Measurements from ENCODE around the gene LRP2.
"Not testable (repeated sequence)": the region's sequence is repeated elsewhere in the genome, so short reads cannot be mapped to it uniquely, and the experiment has no call there.

The LRP2 gene

GRCh38 chr2:169160926-169161481, 201.3 kb downstream of the LRP2 start:
- H3K27me3 ChIP-seq (ENCODE audit: insufficient read depth, low read length), result no peaks in the 10 kb centered on the region
- peaks cover 77% of the 10 kb centered on the region for H3K36me3 ChIP-seq (ENCODE audit: insufficient read depth, low read length)
- no peaks in the 10 kb centered on the region for H3K4me1 ChIP-seq (ENCODE audit: insufficient read depth, low read length)
- H3K9me3 ChIP-seq (ENCODE audit: low read length), result no peaks in the 10 kb centered on the region
- H3K4me3 ChIP-seq (ENCODE audit: low read length), result no peak overlapping the region
- H2AFZ ChIP-seq (ENCODE audit: low read depth, low read length), result no peak overlapping the region

- H2AFZ ChIP-seq (ENCODE audit: low read depth, low read length), result no peak overlapping the region
- H3K36me3 ChIP-seq (ENCODE audit: insufficient read depth, low read length), result peaks cover 72% of the 10 kb centered on the region
- no peak overlapping the region for H3K4me3 ChIP-seq (ENCODE audit: low read length)
- H3K27me3 ChIP-seq (ENCODE audit: insufficient read depth, low read length), result no peaks in the 10 kb centered on the region
- H3K4me1 ChIP-seq (ENCODE audit: insufficient read depth, low read length), result no peaks in the 10 kb centered on the region
- no peaks in the 10 kb centered on the region for H3K9me3 ChIP-seq (ENCODE audit: low read length)
Observed at GRCh38 chr2:169159686-169160085, 202.6 kb downstream of the LRP2 start.

DNA sequence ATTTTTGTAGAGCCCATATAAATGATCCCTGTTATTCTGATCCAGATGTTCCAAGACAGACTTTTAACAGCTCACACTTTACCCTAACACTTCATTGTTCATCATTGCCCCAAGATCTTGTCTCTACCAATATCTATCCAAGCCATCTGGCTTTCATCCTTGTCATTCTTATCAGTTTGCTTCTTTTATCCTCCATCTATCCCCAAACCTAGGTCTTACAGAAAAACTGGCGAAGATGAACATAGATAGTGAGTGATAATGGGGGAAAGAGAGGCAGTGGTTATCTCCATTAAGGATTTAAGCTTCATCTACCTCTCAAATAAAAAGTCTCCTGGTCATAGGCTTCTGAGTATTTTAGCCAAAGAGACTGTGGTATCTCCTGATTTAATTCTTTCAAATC, 203.5 kb downstream of the LRP2 start:
- Histone ChIP-seq H3K36me3 (ENCODE audit: insufficient read depth, low read length) (peaks cover 72% of the 10 kb centered on the region), H2AFZ (ENCODE audit: low read depth, low read length) (no peak overlapping the region), H3K9me3 (ENCODE audit: low read length) (no peaks in the 10 kb centered on the region), H3K4me3 (ENCODE audit: low read length) (no peak overlapping the region), H3K27me3 (ENCODE audit: insufficient read depth, low read length) (no peaks in the 10 kb centered on the region), H3K4me1 (ENCODE audit: insufficient read depth, low read length) (no peaks in the 10 kb centered on the region)

- Histone ChIP-seq H3K4me1 (ENCODE audit: insufficient read depth, low read length) (no peaks in the 10 kb centered on the region), H3K9me3 (ENCODE audit: low read length) (no peaks in the 10 kb centered on the region), H3K27me3 (ENCODE audit: insufficient read depth, low read length) (no peaks in the 10 kb centered on the region), H3K4me3 (ENCODE audit: low read length) (no peak overlapping the region), H2AFZ (ENCODE audit: low read depth, low read length) (no peak overlapping the region), H3K36me3 (ENCODE audit: insufficient read depth, low read length) (peaks cover 90% of the 10 kb centered on the region)
Observed at GRCh38 chr2:169146220-169146619, 216.1 kb downstream of the LRP2 start.

- H3K9me3 ChIP-seq (ENCODE audit: low read length), result no peaks in the 10 kb centered on the region
- H3K4me1 ChIP-seq (ENCODE audit: insufficient read depth, low read length), result no peaks in the 10 kb centered on the region
- no peaks in the 10 kb centered on the region for H3K27me3 ChIP-seq (ENCODE audit: insufficient read depth, low read length)
- H2AFZ ChIP-seq (ENCODE audit: low read depth, low read length), result no peak overlapping the region
- H3K4me3 ChIP-seq (ENCODE audit: low read length), result no peak overlapping the region
- peaks cover 91% of the 10 kb centered on the region for H3K36me3 ChIP-seq (ENCODE audit: insufficient read depth, low read length)
Observed at GRCh38 chr2:169143998-169144397, 218.3 kb downstream of the LRP2 start.

DNA sequence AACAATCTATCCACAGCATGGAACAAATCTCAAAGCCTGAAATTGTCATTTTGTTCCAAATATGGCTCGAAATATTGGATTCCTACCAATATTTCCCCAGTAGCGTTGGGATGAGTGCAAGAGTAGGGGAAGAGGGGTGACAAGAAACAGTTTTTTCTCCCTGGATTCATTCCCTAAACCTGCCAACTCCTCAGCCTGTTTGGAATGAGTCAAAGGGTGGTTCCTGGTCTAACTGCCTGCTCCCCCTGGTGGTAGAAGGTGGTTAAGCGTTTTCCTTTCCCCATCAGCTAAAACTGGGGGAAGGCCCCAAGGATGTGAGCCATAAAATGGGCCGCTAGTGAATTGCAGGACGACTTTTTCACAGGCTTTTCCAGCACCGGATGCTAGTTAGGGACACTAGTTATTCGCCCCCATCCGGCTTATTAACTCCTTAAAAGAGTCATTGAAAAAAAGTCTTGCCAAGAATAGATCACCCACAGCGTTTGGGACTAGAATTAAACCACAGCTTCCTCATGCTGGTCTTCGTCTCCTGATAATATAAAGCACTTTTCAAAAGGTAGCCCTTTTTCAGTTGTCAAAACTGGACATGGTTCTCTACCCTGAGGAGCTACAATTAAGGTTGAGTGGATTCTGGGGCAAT, 220.5 kb downstream of the LRP2 start:
- Histone ChIP-seq H3K4me3 (ENCODE audit: low read length) (no peak overlapping the region), H3K4me1 (ENCODE audit: insufficient read depth, low read length) (no peaks in the 10 kb centered on the region), H3K27me3 (ENCODE audit: insufficient read depth, low read length) (no peaks in the 10 kb centered on the region), H2AFZ (ENCODE audit: low read depth, low read length) (no peak overlapping the region), H3K36me3 (ENCODE audit: insufficient read depth, low read length) (peaks cover 91% of the 10 kb centered on the region), H3K9me3 (ENCODE audit: low read length) (no peaks in the 10 kb centered on the region)

DNA sequence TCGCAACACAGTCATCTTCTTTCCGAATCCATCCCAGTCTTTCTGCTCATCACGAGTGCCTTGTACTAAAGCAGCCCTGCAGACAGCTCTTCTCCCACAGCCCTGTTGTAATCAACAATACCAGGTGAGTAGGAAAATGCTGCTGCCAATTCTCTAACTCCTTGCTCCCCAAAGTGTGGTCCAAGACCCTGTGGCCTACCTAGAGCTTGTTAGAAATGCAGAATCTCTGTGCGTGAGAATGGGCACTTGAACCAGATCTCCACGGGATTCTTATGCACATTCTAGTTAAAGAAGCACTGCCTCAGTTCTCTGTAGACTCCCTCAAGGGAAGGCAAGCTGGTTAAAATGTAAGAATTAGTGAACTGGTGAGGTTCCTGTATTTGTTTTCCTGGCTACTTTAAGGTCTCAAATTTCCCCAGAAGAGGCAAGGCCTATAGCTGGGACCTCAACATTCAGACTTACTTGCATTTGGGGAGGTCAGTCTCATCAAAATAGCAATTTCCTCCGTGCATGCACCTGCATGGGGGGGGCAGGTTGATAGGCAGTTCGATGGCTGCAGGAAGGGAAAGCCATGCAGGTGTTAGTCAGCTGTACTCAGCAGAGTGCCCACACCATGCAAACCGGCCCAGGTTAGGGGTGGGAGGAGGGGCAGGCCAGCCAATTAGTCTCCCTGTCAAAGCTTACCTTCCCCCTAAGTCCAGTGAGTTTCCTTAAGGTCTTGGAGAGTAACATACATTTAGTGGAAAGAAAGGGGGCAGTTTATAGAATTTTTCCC, 222.2 kb downstream of the LRP2 start:
- Histone ChIP-seq H3K4me1 (ENCODE audit: insufficient read depth, low read length) (no peaks in the 10 kb centered on the region), H3K4me3 (ENCODE audit: low read length) (no peak overlapping the region), H3K27me3 (ENCODE audit: insufficient read depth, low read length) (no peaks in the 10 kb centered on the region), H2AFZ (ENCODE audit: low read depth, low read length) (no peak overlapping the region), H3K36me3 (ENCODE audit: insufficient read depth, low read length) (peaks cover 78% of the 10 kb centered on the region), H3K9me3 (ENCODE audit: low read length) (no peaks in the 10 kb centered on the region)

DNA sequence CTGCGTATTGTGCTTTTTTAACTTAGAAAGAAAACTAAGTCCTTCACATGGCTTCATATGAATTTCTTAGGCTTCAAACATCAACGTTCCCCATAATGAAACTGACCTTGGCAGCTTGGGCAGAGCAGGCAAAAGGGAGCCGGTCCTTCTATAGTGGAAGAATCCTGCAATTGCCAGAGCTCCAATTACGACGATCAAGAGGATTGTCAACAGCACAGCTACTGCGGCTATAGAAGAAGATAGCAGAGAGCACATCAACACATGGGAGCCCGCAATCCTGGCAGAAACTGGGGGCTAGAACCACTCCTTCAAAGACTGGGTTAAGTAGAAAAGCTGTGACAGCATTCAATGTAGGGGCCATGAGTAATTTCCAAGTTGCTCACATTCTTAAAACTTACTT, 223.2 kb downstream of the LRP2 start:
- Histone ChIP-seq H3K36me3 (ENCODE audit: insufficient read depth, low read length) (peaks cover 68% of the 10 kb centered on the region), H3K9me3 (ENCODE audit: low read length) (no peaks in the 10 kb centered on the region), H2AFZ (ENCODE audit: low read depth, low read length) (no peak overlapping the region), H3K4me1 (ENCODE audit: insufficient read depth, low read length) (no peaks in the 10 kb centered on the region), H3K4me3 (ENCODE audit: low read length) (no peak overlapping the region), H3K27me3 (ENCODE audit: insufficient read depth, low read length) (no peaks in the 10 kb centered on the region)

DNA sequence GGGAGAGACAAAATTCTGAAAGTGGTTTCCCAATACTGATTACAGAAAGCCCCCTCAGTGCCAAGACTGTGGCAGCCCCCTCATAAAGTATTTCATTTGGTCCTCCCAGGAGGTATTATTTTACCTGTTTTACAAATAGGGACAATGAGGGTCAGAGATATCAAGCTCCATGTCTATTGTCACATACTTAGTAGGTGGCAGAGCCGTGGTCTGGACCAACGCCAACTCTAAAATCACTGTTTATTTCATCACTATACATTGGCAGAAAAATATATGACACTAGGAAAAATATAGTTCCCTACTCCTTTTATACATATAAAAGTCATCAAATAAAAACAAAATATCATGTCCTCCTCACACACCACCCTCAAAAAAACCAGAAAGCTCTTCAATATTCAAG, 224.4 kb downstream of the LRP2 start:
- no peak overlapping the region for H3K4me3 ChIP-seq (ENCODE audit: low read length)
- no peaks in the 10 kb centered on the region for H3K9me3 ChIP-seq (ENCODE audit: low read length)
- no peaks in the 10 kb centered on the region for H3K4me1 ChIP-seq (ENCODE audit: insufficient read depth, low read length)
- H3K27me3 ChIP-seq (ENCODE audit: insufficient read depth, low read length), result no peaks in the 10 kb centered on the region
- no peak overlapping the region for H2AFZ ChIP-seq (ENCODE audit: low read depth, low read length)
- H3K36me3 ChIP-seq (ENCODE audit: insufficient read depth, low read length), result peaks cover 59% of the 10 kb centered on the region

GRCh38 chr2:169136885-169137534, 225.3 kb downstream of the LRP2 start:
- Histone ChIP-seq H3K27me3 (ENCODE audit: insufficient read depth, low read length) (no peaks in the 10 kb centered on the region), H3K4me3 (ENCODE audit: low read length) (no peak overlapping the region), H2AFZ (ENCODE audit: low read depth, low read length) (no peak overlapping the region), H3K9me3 (ENCODE audit: low read length) (no peaks in the 10 kb centered on the region), H3K36me3 (ENCODE audit: insufficient read depth, low read length) (peaks cover 54% of the 10 kb centered on the region), H3K4me1 (ENCODE audit: insufficient read depth, low read length) (no peaks in the 10 kb centered on the region)

- H3K4me3 ChIP-seq (ENCODE audit: low read length); H2AFZ ChIP-seq (ENCODE audit: low read depth, low read length); H3K4me1 ChIP-seq (ENCODE audit: insufficient read depth, low read length); H3K27me3 ChIP-seq (ENCODE audit: insufficient read depth, low read length); H3K9me3 ChIP-seq (ENCODE audit: low read length): not testable (repeated sequence)
- H3K36me3 ChIP-seq (ENCODE audit: insufficient read depth, low read length), result peaks cover 52% of the 10 kb centered on the region
Observed at GRCh38 chr2:169136428-169136827, 225.9 kb downstream of the LRP2 start.

GRCh38 chr2:169134272-169134671, 228.1 kb downstream of the LRP2 start:
- not testable (repeated sequence) for H3K4me1 ChIP-seq (ENCODE audit: insufficient read depth, low read length); H3K4me3 ChIP-seq (ENCODE audit: low read length); H2AFZ ChIP-seq (ENCODE audit: low read depth, low read length); H3K9me3 ChIP-seq (ENCODE audit: low read length); H3K27me3 ChIP-seq (ENCODE audit: insufficient read depth, low read length)
- H3K36me3 ChIP-seq (ENCODE audit: insufficient read depth, low read length), result peaks cover 49% of the 10 kb centered on the region
